SK-N-SH treated with all-trans-retinoic acid at 6 μM for 48 hours (cell line): ENCODE results near the gene MAPRE2.

Experiments
- BACH2 ChIP-seq: fragments of 250-450 bp; sonication (Bioruptor Pico); IDR thresholded peaks from 2 replicates; pipeline ENCODE4 v1.9.0; 2021; ENCODE audit warnings: mild to moderate bottlenecking, borderline replicate concordance
- ESRRG ChIP-seq: fragments of 250-450 bp; sonication (Bioruptor Pico); IDR thresholded peaks from 2 replicates; pipeline ENCODE4 v1.6.1; 2021; ENCODE audit warnings: mild to moderate bottlenecking
- ISL1 ChIP-seq: fragments of 250-450 bp; sonication (Bioruptor Pico); IDR thresholded peaks from 2 replicates; pipeline ENCODE4 v2.1.2; 2022; ENCODE audit warnings: mild to moderate bottlenecking, moderate library complexity
- TCF4 ChIP-seq: fragments of 250-450 bp; sonication (Bioruptor Pico); IDR thresholded peaks from 2 replicates; pipeline ENCODE4 v1.8.0; 2021; ENCODE audit warnings: mild to moderate bottlenecking, moderate library complexity, borderline replicate concordance
- TOX ChIP-seq: fragments of 250-450 bp; sonication (Bioruptor Pico); IDR thresholded peaks from 2 replicates; pipeline ENCODE4 v1.8.0; 2021; ENCODE audit warnings: mild to moderate bottlenecking, moderate library complexity, borderline replicate concordance
- ZFP3 ChIP-seq: fragments of 250-450 bp; sonication (Bioruptor Pico); IDR thresholded peaks from 2 replicates; pipeline ENCODE4 v1.5.0; 2020; ENCODE audit warnings: mild to moderate bottlenecking, moderate library complexity
- ZNF8 ChIP-seq: fragments of 450-650 bp; formaldehyde crosslinking; IDR thresholded peaks from 2 replicates; pipeline ENCODE4 v1.5.0; 2020; ENCODE audit warnings: mild to moderate bottlenecking, moderate library complexity

DNA sequence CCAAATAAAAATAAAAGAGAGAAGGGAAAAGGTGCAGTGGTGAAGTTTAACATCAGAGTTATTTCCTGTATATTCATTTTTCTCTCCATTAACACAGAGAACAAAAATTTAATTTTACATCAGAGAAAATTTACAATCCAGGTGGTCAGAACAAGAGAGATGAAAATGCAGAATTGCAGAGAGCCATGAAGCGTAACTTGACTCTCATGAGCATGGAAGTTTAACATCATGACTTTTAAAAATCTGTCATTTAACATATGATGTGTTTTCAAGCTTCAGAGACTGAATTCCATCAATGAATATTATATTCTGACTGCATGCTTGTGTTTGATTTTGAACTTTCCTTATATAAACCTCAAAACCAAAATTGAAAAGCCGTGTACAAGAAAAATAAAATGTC lies 120.3 kb downstream of the MAPRE2 start:
- TF ChIP-seq ISL1 (CRISPR knock-in tag) (no peak), ZFP3 (CRISPR knock-in tag) (no peak), ESRRG (CRISPR knock-in tag) (no peak), TCF4 (CRISPR knock-in tag) (no peak), ZNF8 (CRISPR knock-in tag) (no peak), BACH2 (CRISPR knock-in tag) (no peak), TOX (CRISPR knock-in tag) (no peak)
